ENCODE results near the gene CALCOCO2. TPM values are rescaled to one million over a fixed set of nuclear protein-coding genes. Genes with fewer than 3 reads are reported as not detected.

Gene CALCOCO2
- 72.4 to 97.9 TPM (median 76.5 TPM) in 3 replicates for total RNA-seq
- long read RNA-seq, transcript CALCOCO2-201 (13 exons, 3,682 nt): major isoform, 100 of 116 reads
- long read RNA-seq, partial matches to known transcripts: 1 of 116 reads
- long read RNA-seq, other reads (novel, unspliced or antisense): 14 of 116 reads

DNA sequence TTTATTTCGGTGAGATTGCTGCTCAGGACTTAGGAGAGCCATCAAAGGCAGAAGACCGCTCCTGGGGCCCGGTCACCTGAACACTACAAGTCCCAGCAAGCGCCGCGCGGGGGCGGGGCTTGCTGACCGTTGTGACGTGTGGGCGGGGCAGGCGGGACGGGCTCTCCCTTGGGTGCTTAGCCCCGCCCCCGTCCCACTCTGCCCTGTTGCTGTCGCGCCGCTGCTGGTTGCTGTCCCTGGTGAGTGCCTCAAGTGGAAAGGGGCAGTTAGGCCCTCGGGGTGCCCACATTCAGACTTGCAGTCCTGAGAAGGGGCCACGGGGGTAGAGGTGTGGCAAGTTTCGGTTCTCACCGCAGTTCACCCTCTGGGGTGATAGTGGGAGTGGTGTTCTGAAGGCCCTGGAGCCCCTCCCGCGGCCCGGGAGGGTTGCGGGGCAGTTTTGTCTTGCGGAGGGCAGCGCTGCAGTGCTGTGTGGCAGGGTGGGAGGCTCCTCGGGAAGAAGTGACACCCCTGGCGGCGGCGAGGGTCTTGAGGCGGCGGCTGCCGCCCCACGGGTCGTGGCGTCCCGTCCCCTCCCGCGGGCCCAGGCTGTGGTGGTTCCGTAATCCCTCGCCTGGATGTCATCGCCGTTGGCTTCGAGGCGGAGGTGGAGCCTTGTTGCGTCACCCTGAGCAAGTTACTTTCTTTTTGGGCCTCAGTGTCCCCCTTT lies at the start of gene CALCOCO2:
TSS of gene CALCOCO2 (plus strand) at position 196 of the 709 bp plus-strand sequence. CDS start 10,673 bp downstream, outside the sequence.
- H3K27me3 Mint-ChIP-seq (ENCODE audit: low read depth): no peaks in the 10 kb centered on the region
- peaks cover 20% of the 10 kb centered on the region for H3K4me1 Mint-ChIP-seq (ENCODE audit: low read depth)
- peak within 1 kb of the TSS; percentile 97 for H3K4me3 Mint-ChIP-seq (ENCODE audit: unreplicated experiment)
- H3K27ac Mint-ChIP-seq (ENCODE audit: unreplicated experiment): peak within 1 kb of the TSS; percentile 99
- no peaks in the 10 kb centered on the region for H3K36me3 Mint-ChIP-seq (ENCODE audit: low read depth)
- TF ChIP-seq CTCF (IDR thresholded peaks at IDR 0.05): no peak
- H3K9me3 Mint-ChIP-seq (ENCODE audit: low read depth): no peaks in the 10 kb centered on the region
- DNase-seq (ENCODE audit: low spot score): peak; percentile 94

GRCh38 chr17:48787828-48788227 lies 43.0 kb upstream of the CALCOCO2 start:
- H3K27ac Mint-ChIP-seq (ENCODE audit: unreplicated experiment): no peak overlapping the region
- no peaks in the 10 kb centered on the region for H3K4me1 Mint-ChIP-seq (ENCODE audit: low read depth)

DNA sequence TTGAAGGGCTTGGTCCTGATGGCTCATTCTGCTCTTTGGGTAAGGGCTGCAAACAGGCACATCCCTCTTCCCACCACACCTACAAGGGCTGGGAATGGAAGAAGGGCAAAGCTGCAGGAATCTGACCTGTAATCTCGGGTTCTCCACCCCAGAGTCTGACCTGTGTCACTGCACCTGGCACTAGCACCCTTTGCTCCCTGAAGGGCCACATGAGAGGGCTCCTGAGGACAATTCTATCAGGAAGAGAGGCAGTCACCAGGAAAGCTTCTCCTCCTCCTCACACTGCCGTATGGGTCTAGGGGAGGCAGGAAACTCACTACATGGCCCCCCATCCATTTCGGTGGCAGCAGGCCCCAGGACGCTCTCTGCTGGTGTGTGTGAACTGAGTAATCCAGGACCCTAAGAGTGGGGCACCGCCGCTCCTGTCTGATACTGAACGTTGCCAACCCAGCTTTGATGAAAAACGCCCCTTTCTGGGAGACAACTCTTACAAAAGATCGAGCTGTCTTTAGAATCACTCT lies 40.2 kb upstream of the CALCOCO2 start:
- peaks cover 5% of the 10 kb centered on the region for H3K4me1 Mint-ChIP-seq (ENCODE audit: low read depth)
- TF ChIP-seq CTCF (IDR thresholded peaks at IDR 0.05): no peak
- no peaks in the 10 kb centered on the region for H3K9me3 Mint-ChIP-seq (ENCODE audit: low read depth)
- H3K36me3 Mint-ChIP-seq (ENCODE audit: low read depth): peaks cover 4% of the 10 kb centered on the region
- DNase-seq (ENCODE audit: low spot score): no peak
- no peak overlapping the region for H3K4me3 Mint-ChIP-seq (ENCODE audit: unreplicated experiment)
- no peak overlapping the region for H3K27ac Mint-ChIP-seq (ENCODE audit: unreplicated experiment)
- H3K27me3 Mint-ChIP-seq (ENCODE audit: low read depth): peaks cover 68% of the 10 kb centered on the region

More at GRCh38 chr17:48787828-48788227, 43.0 kb upstream of the CALCOCO2 start:
- H3K4me3 Mint-ChIP-seq (ENCODE audit: unreplicated experiment): no peak overlapping the region
- no peaks in the 10 kb centered on the region for H3K9me3 Mint-ChIP-seq (ENCODE audit: low read depth)
- H3K36me3 Mint-ChIP-seq (ENCODE audit: low read depth): no peaks in the 10 kb centered on the region
- peaks cover 71% of the 10 kb centered on the region for H3K27me3 Mint-ChIP-seq (ENCODE audit: low read depth)
- TF ChIP-seq CTCF (IDR thresholded peaks at IDR 0.05): no peak
- DNase-seq (ENCODE audit: low spot score): no peak

- Mint-ChIP-seq H3K9me3 (ENCODE audit: low read depth) (no peaks in the 10 kb centered on the region), H3K27me3 (ENCODE audit: low read depth) (peaks cover 65% of the 10 kb centered on the region), H3K36me3 (ENCODE audit: low read depth) (peaks cover 4% of the 10 kb centered on the region), H3K4me3 (ENCODE audit: unreplicated experiment) (no peak overlapping the region), H3K27ac (ENCODE audit: unreplicated experiment) (no peak overlapping the region), H3K4me1 (ENCODE audit: low read depth) (peaks cover 5% of the 10 kb centered on the region)
- peak; percentile 90 for TF ChIP-seq CTCF (IDR thresholded peaks at IDR 0.05)
- DNase-seq (ENCODE audit: low spot score): no peak
Measured at GRCh38 chr17:48791128-48792032, 39.5 kb upstream of the CALCOCO2 start.
